GM20431 (cell line): Measurements from ENCODE around the gene PHACTR1.
"Not testable (repeated sequence)": the region's sequence is repeated elsewhere in the genome, so short reads cannot be mapped to it uniquely, and the experiment has no call there.

Experiments
- in situ Hi-C: fragments of 300-500 bp; cut with MseI, MboI; formaldehyde crosslinking; loops from one replicate; pipeline ENCODE4 v1.15.0; 2020; ENCODE audit warnings: low sequenced_read_pairs; ENCODE audit not compliant: unreplicated experiment

Gene PHACTR1

DNA sequence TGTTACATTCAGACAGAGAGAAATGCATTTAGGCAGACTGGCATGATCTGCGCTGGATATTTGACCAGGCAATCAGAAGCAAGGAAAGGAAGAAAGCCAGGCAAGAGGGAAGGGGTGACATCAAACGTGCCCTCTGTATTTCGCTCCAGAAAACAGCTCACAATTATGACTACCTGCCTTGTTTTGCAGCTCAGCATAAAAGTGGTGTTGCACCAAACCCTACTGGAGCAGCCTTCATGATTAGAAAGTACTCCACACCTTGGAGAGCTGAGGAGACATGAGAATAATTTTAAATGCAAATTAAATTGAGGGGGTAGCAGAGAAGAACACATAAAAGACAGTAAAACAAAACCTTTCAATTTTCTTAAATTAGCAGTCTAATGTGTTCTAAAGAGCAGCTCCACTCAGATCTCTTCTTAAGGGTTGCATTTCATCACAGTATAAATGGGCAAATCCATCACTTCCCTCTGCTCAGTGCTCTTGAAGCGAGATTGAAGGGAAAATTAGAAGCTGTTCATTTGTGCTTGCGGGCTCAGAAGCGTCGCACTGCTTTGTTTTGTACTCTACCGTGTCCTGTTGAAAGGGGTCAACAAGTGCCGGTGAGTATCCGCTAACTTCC is at the start of gene PHACTR1:
Gene PHACTR1, plus strand, starts transcription at position 470 of the 619 bp plus-strand sequence.
- in situ Hi-C loops, result no loop called here

GRCh38 chr6:12666886-12667285 is 49.7 kb upstream of the PHACTR1 start:
- in situ Hi-C loops, result no loop called here

GRCh38 chr6:12675931-12676330 is 40.6 kb upstream of the PHACTR1 start:
- in situ Hi-C loops, result no loop called here

GRCh38 chr6:12679341-12679740 is 37.2 kb upstream of the PHACTR1 start:
- in situ Hi-C loops, result no loop called here

GRCh38 chr6:12693122-12693521 is 23.4 kb upstream of the PHACTR1 start:
- in situ Hi-C loops, result no loop called here

- in situ Hi-C loops, result no loop called here
Observed at GRCh38 chr6:12698298-12698697, 18.3 kb upstream of the PHACTR1 start.

- in situ Hi-C loops, result no loop called here
Observed at GRCh38 chr6:12704946-12705345, 11.6 kb upstream of the PHACTR1 start.

DNA sequence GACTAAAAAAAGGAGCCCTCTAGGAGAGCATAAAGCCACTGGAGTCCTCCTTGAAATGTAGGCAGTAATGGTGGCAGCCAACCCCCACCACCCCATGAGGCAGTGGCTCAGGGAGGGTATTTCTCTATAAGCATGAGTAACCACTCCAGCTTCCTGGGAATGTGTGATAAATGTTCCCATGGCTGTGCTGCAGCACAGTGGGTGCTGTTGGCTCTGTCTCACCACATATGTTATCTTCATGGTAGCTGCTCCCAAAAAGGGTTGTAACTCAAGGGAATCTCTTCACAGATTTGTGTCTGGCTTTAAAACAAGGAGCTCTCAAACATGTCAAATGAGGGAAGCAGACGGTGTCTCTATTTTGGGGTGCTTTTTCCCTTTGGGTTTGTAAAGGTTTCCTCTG is 7.5 kb upstream of the PHACTR1 start:
- in situ Hi-C loops, result no loop called here

- in situ Hi-C loops, result no loop called here
Observed at GRCh38 chr6:12709556-12710232, 6.9 kb upstream of the PHACTR1 start.

DNA sequence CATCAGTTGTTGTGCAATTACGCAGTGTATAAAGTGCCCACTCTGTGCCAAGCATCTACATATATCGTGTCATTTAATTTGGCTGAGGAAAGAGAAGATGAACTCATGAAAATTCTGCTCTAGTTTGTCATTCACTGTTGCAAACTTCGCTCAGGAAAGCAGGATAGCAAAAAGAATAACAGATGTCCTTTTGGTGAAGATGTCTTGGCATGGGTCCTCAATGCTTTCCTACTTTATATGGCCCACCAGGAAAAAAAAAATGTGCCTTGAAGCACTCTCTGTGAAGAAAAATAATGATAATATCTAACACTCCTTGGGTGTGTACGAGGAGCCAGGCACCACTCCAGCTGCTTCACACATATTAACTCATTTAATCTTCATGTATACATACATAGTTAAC is 5.6 kb upstream of the PHACTR1 start:
- in situ Hi-C loops, result no loop called here

GRCh38 chr6:12714022-12714421 is 2.5 kb upstream of the PHACTR1 start:
- in situ Hi-C loops, result no loop called here

GRCh38 chr6:12715437-12715836 is 1.1 kb upstream of the PHACTR1 start:
- in situ Hi-C loops, result no loop called here

DNA sequence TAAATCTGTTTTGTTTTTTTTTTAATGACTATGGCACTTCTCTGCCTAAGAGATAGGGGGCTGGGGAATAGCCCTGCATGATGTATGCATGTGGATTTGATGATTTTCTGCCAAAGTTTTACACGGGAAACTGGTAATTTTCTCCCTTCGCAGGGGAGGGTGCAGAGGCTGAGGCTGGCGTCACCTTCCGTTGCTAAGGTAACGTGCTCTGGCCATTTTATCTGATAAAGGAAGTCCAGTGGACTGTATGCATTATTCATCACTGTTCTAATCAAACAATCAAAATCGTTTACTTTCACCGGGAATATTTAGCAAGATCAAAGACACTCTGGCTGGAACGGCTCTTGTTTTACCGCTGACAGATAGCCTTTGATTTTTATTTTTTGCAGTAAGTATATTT is 789 bp downstream of the PHACTR1 start:
- in situ Hi-C loops, result no loop called here

GRCh38 chr6:12718015-12718414 is 1.4 kb downstream of the PHACTR1 start:
- in situ Hi-C loops, result no loop called here

- in situ Hi-C loops, result no loop called here
Observed at GRCh38 chr6:12719017-12719416, 2.5 kb downstream of the PHACTR1 start.

GRCh38 chr6:12720310-12720709 is 3.7 kb downstream of the PHACTR1 start:
- in situ Hi-C loops, result no loop called here

- in situ Hi-C loops, result no loop called here
Observed at GRCh38 chr6:12725263-12725662, 8.7 kb downstream of the PHACTR1 start.

GRCh38 chr6:12729467-12729866 is 12.9 kb downstream of the PHACTR1 start:
- in situ Hi-C loops, result no loop called here

DNA sequence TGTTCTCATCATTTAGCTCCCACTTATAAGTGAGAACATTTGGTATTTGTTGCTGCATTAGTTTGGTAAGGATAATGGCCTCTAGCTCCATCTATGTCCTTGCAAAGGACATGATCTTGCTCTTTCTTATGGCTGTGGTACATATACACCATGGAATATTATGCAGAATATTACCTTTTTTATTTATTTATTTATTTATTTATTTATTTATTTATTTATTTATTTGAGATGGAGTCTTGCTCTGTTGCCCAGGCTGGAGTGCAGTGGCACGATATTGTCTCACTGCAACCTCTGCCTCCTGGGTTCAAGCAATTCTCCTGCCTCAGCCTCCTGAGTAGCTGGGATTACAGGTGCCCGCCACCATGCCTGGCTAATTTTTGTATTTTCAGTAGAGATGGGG is 14.2 kb downstream of the PHACTR1 start:
- in situ Hi-C loops, result not testable (repeated sequence)

DNA sequence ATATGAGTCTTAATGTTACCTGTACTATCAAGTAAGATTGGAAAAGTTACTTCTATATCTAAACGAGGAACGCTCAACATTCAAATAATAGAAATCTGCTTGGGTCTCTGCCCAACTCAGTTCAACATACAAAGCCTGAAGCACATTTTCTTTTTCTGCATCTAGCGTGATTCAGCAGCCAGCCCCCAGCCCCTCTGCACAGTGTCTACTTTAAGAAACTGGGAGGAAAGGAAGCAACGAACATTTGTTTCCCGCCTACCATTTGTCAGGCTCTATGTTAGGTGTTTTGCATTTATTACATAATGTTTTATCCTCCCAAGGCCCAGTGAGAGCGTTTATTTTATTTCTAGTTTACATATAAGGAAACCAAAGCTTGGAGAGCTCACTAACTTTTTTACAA is 17.3 kb downstream of the PHACTR1 start:
- in situ Hi-C loops, result no loop called here

- in situ Hi-C loops, result no loop called here
Observed at GRCh38 chr6:12735786-12736185, 19.2 kb downstream of the PHACTR1 start.

DNA sequence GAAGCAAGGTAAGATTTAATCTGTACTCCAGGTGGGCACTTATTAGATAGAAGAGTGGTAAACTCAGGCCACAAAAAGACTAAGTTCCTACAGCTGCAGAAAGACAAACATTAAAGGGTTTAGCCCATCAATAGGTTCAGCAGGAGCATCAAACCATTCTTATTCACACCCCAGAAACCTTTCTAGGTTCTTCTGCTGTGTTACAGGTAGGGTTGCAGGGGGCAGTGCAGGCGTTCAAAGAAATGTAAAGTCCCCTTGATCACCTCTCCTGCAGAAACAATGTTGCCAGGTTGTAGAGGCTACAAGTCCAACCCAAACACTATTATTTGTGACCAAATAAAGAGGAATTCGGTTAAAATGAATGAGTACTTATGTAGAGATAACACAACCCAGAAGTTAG is 31.8 kb downstream of the PHACTR1 start:
- in situ Hi-C loops, result no loop called here
